HepG2 (cell line): ENCODE measurements around the gene MAT2A. TPM values are rescaled to one million over a fixed set of nuclear protein-coding genes. Genes with fewer than 3 reads are reported as not detected.

ENCODE experiments used
- AHDC1 ChIP-seq: sonication (generic); formaldehyde crosslinking; IDR thresholded peaks from 2 replicates; pipeline ENCODE4 v1.5.1; 2020; ENCODE audit warnings: mild to moderate bottlenecking, missing genetic modification reagents, borderline replicate concordance
- ARNTL ChIP-seq: sonication (generic); formaldehyde crosslinking; IDR thresholded peaks from 2 replicates; pipeline ENCODE4 v1.4.0; 2020; ENCODE audit warnings: mild to moderate bottlenecking, missing genetic modification reagents
- ATF6 ChIP-seq: sonication (generic); formaldehyde crosslinking; conservative IDR thresholded peaks from 2 replicates; pipeline ENCODE4 v1.4.0; 2020; ENCODE audit warnings: missing genetic modification reagents
- BRF2 ChIP-seq: sonication (generic); formaldehyde crosslinking; IDR thresholded peaks from 2 replicates; pipeline ENCODE4 v1.8.1; 2022; ENCODE audit warnings: mild to moderate bottlenecking, missing genetic modification reagents
- NR2F2 ChIP-seq: IDR thresholded peaks from 2 replicates; pipeline ENCODE4 v1.6.1; 2012; ENCODE audit warnings: low read depth, inconsistent platforms, borderline replicate concordance
- RARA ChIP-seq: IDR thresholded peaks from 2 replicates; pipeline ENCODE4 v1.6.1; 2016; ENCODE audit warnings: missing genetic modification reagents, missing compliant biosample characterization
- RBAK ChIP-seq: sonication (generic); formaldehyde crosslinking; IDR thresholded peaks from 2 replicates; pipeline ENCODE4 v1.5.1; 2020; ENCODE audit warnings: mild to moderate bottlenecking, missing genetic modification reagents
- SPEN ChIP-seq: sonication (generic); formaldehyde crosslinking; IDR thresholded peaks from 2 replicates; pipeline ENCODE4 v1.5.1; 2020; ENCODE audit warnings: low read depth, mild to moderate bottlenecking, missing genetic modification reagents
- TBX3 ChIP-seq: fragments of 450-650 bp; IDR thresholded peaks from 2 replicates; pipeline ENCODE4 v1.6.1; 2017; ENCODE audit warnings: antibody characterized with exemption, mild to moderate bottlenecking, inconsistent platforms, borderline replicate concordance
- ZBTB3 ChIP-seq: sonication (generic); formaldehyde crosslinking; IDR thresholded peaks from 2 replicates; pipeline ENCODE4 v1.4.0; 2020; ENCODE audit warnings: low read depth, mild to moderate bottlenecking, moderate library complexity, missing genetic modification reagents, borderline replicate concordance
- ZNF138 ChIP-seq: sonication (generic); formaldehyde crosslinking; IDR thresholded peaks from 2 replicates; pipeline ENCODE4 v1.5.0; 2020; ENCODE audit warnings: mild to moderate bottlenecking, low read depth, missing genetic modification reagents
- ZNF317 ChIP-seq: sonication (generic); formaldehyde crosslinking; IDR thresholded peaks from 2 replicates; pipeline ENCODE4 v1.5.0; 2020; ENCODE audit warnings: mild to moderate bottlenecking, missing genetic modification reagents
- ZNF432 ChIP-seq: sonication (generic); formaldehyde crosslinking; IDR thresholded peaks from 2 replicates; pipeline ENCODE4 v1.5.0; 2020; ENCODE audit warnings: missing genetic modification reagents, mild to moderate bottlenecking, borderline replicate concordance
- polyA plus RNA-seq, 8 experiments: library from polyadenylated mRNA; depleted of rRNA in 3 of 8; stranded (reverse) in 7 of 8; unstranded in 1 of 8; fragments of >200 nt; fragmentation: Illumina TruSeq in 4 of 8; extraction: Trizol in 4 of 8; gene quantifications; 2 replicates each; pipeline versions ENCODE4 v1.2.1 to v1.2.3, GENCODE V29; 2011 to 2016; ENCODE audit warnings: low read depth in 4 of 8, missing spikeins in 1 of 8, mixed read lengths in 1 of 8; ENCODE audit not compliant: insufficient read depth in 1 of 8
- total RNA-seq, 5 experiments: library from RNA; depleted of rRNA; stranded (reverse); fragments of >200 nt; fragmentation: Illumina TruSeq; extraction: Trizol; gene quantifications; 2 replicates each; pipeline ENCODE4 v1.2.3, GENCODE V29; 2016; ENCODE audit warnings: low read depth in 1 of 5
- TF ChIP-seq, protein P1 (sequence below): sonication (generic); formaldehyde crosslinking; IDR thresholded peaks from 2 replicates; pipeline ENCODE4 v1.4.0; 2020; ENCODE audit warnings: missing genetic modification reagents

MAT2A gene
- total and polyA plus RNA-seq, 2 of the 13 experiments (the other 11 are each of a cell fraction or from before 2014, with no cell fraction given), result 155 to 331 TPM

DNA sequence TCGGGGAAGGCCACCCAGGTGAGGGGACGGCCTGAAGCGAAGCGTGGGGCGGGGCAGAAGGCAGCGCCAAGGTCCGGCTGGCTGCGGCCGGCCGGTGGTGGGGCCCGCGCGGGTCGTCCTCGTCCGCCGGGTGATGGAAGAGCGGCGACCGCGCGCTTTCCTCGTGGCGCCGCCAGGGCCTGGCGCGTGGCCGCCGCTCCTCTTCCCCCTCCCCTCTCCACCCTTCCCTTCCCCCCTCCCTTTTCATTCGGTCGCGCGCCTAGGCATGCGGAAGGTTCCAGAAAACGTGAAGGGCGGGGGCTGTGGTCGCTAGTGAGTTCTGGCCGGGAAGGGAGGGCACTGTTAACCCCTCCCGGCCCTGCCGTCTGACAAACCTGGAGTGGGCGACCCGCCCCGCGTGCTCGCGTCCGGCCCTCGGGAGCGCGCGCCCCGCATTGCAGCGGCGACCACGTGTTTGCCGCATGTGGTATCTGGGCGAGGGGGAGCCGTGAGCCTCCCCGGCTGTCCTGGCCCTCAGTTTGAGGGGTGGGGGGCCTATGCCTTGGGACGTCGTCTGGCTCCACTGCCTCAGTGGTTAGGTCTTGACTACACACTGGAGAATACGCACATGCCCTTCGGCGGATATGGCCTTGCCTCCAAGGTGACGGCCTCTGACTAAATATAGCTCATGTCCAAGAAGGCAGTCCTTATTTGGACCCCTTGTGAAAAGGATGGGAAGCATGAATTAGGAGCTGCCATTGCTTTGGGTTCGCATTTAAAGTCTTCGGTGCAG lies 579 bp downstream of the MAT2A start (continued):
- TF ChIP-seq ATF6 (CRISPR knock-in tag), result 0 out of 2 replicates have a peak, but pooled peaks have one; percentile 15
- TF ChIP-seq BRF2, result no peak
- TF ChIP-seq ARNTL (CRISPR knock-in tag), result peak; percentile 87
- TF ChIP-seq ZNF432, result peak; percentile 68; the same call in 1 of the 2 replicates
- 0 out of 2 replicates have a peak, but pooled peaks have one; percentile 77 for TF ChIP-seq ZNF138 (CRISPR knock-in tag)
- TF ChIP-seq AHDC1 (CRISPR knock-in tag), result 0 out of 2 replicates have a peak, but pooled peaks have one; percentile 16
- TF ChIP-seq ZNF317 (CRISPR knock-in tag), result peak; percentile 87
- no peak for TF ChIP-seq TBX3
- TF ChIP-seq SPEN (CRISPR knock-in tag), result 0 out of 2 replicates have a peak, but pooled peaks have one; percentile 32
- TF ChIP-seq RARA (CRISPR knock-in tag), result 0 out of 2 replicates have a peak, but pooled peaks have one; percentile 43
- no peak for TF ChIP-seq ZBTB3 (CRISPR knock-in tag)
- TF ChIP-seq NR2F2, result no peak
- TF ChIP-seq, protein P1, sequence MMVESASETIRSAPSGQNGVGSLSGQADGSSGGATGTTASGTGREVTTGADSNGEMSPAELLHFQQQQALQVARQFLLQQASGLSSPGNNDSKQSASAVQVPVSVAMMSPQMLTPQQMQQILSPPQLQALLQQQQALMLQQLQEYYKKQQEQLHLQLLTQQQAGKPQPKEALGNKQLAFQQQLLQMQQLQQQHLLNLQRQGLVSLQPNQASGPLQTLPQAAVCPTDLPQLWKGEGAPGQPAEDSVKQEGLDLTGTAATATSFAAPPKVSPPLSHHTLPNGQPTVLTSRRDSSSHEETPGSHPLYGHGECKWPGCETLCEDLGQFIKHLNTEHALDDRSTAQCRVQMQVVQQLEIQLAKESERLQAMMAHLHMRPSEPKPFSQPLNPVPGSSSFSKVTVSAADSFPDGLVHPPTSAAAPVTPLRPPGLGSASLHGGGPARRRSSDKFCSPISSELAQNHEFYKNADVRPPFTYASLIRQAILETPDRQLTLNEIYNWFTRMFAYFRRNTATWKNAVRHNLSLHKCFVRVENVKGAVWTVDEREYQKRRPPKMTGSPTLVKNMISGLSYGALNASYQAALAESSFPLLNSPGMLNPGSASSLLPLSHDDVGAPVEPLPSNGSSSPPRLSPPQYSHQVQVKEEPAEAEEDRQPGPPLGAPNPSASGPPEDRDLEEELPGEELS, result no peak; the same call in 1 of the 2 replicates
- no peak for TF ChIP-seq RBAK (CRISPR knock-in tag)
